ENCODE results near the gene CWC25. TPM values are rescaled to one million over a fixed set of nuclear protein-coding genes. Genes with fewer than 3 reads are reported as not detected.

Gene CWC25
- total and polyA plus RNA-seq, 2 of the 13 experiments (the other 11 are each of a cell fraction or from before 2014, with no cell fraction given): 15.6 to 22.7 TPM

- TF ChIP-seq NFATC3 (CRISPR knock-in tag; IDR thresholded peaks at IDR 0.05): 0 out of 2 replicates have a peak, but pooled peaks have one; percentile 77
- TF ChIP-seq EEA1 (CRISPR knock-in tag; IDR thresholded peaks at IDR 0.05; ENCODE audit: borderline replicate concordance): no peak
- no peak for TF ChIP-seq ZFP82 (CRISPR knock-in tag; IDR thresholded peaks at IDR 0.05; ENCODE audit: borderline replicate concordance)
- peak; percentile 20 for TF ChIP-seq IKZF4 (CRISPR knock-in tag; IDR thresholded peaks at IDR 0.05; ENCODE audit: borderline replicate concordance, low read depth, not compliant biosample characterization)
- no peak for TF ChIP-seq ZBTB1 (CRISPR knock-in tag; IDR thresholded peaks at IDR 0.05; ENCODE audit: borderline replicate concordance)
- TF ChIP-seq AFF4 (CRISPR knock-in tag; IDR thresholded peaks at IDR 0.05): no peak
- 0 out of 2 replicates have a peak, but pooled peaks have one; percentile 9 for TF ChIP-seq TBX2 (CRISPR knock-in tag; IDR thresholded peaks at IDR 0.05; ENCODE audit: borderline replicate concordance)
- 0 out of 2 replicates have a peak, but pooled peaks have one; percentile 24 for TF ChIP-seq ZNF556 (CRISPR knock-in tag; IDR thresholded peaks at IDR 0.05; ENCODE audit: borderline replicate concordance)
- TF ChIP-seq ZNF230 (CRISPR knock-in tag; IDR thresholded peaks at IDR 0.05): peak; percentile 60; the same call in 1 of the 2 replicates
- no peak for TF ChIP-seq SMAD3 (CRISPR knock-in tag; IDR thresholded peaks at IDR 0.05)
- 0 out of 2 replicates have a peak, but pooled peaks have one; percentile 3 for TF ChIP-seq ZNF562 (CRISPR knock-in tag; IDR thresholded peaks at IDR 0.05; ENCODE audit: borderline replicate concordance)
- no peak for TF ChIP-seq TBP (CRISPR knock-in tag; IDR thresholded peaks at IDR 0.05)
- no peak for TF ChIP-seq ZNF407 (CRISPR knock-in tag; IDR thresholded peaks at IDR 0.05; ENCODE audit: not compliant biosample characterization)
- peak; percentile 45; the same call in 1 of the 2 replicates for TF ChIP-seq ZNF709 (CRISPR knock-in tag; IDR thresholded peaks at IDR 0.05)
- TF ChIP-seq SNAPC5 (CRISPR knock-in tag; IDR thresholded peaks at IDR 0.05; ENCODE audit: borderline replicate concordance): 0 out of 2 replicates have a peak, but pooled peaks have one; percentile 53
Observed at GRCh38 chr17:38870259-38871165, 45.4 kb upstream of the CWC25 start (continued).

Data from HepG2 (cell line).